NCI-H82 treated with DMSO at 0.1 percent for 48 hours (cell line): ENCODE results near the gene IFNA17.
"Not testable (repeated sequence)": the region's sequence is repeated elsewhere in the genome, so short reads cannot be mapped to it uniquely, and the experiment has no call there.

ENCODE experiments used
- DNase-seq: peaks from one replicate; lab custom pipeline; 2025; ENCODE audit not compliant: unreplicated experiment; lab: John Stamatoyannopoulos, UW

IFNA17 gene

DNA sequence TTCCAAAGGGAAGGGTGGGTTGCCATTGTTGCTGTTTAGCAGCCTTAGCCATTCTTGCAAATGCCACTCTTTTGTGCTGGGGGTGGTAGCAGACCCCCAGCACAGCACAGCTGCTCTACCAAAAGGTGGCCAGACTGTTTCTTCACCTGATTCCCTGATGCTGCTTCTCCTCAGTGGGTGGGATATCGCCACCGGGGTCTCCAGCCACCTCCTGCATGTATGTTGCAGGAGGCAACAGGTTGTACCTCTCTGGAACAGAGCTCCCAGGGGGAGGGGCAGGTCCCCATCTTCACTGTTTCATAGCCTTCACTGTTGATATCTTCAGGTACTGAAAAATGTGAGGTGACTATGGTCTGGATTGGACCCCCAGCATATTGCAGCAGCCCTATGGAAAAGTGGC, 17.2 kb downstream of the IFNA17 start:
- DNase-seq, result not testable (repeated sequence)

DNA sequence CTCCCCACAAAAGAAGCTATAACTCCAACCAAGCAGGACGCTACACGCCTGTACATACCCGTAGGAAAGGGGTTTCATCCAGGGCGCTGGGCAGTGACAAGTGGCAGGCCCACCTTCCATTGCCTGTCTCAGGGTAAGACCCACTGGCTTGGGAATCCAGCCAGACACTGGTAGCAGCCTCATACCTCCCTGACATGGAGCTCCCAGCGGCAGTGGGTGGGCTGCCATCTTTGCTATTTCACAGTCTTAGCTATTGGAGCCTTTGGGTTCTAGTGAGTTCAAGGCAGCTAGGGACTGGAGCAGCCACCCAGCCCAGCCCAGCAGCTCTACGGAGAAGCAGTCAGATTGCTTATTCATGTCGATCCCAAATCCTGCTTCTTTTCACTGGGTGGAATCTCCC, 17.7 kb downstream of the IFNA17 start:
- no peak for DNase-seq

- DNase-seq, result not testable (repeated sequence)
Observed at GRCh38 chr9:21207043-21207442, 21.0 kb downstream of the IFNA17 start, which contains the start of gene IFNA10. Gene IFNA10, minus strand, starts transcription at chr9:21207143. Its CDS starts 46 bp downstream, at chr9:21207097.

GRCh38 chr9:21205204-21205603, 22.8 kb downstream of the IFNA17 start:
- DNase-seq, result no peak

GRCh38 chr9:21202105-21202504, 25.9 kb downstream of the IFNA17 start, which contains the start of gene IFNA7:
Gene IFNA7, minus strand, starts transcription at chr9:21202205. Its CDS starts 40 bp downstream, at chr9:21202165.
- not testable (repeated sequence) for DNase-seq

DNA sequence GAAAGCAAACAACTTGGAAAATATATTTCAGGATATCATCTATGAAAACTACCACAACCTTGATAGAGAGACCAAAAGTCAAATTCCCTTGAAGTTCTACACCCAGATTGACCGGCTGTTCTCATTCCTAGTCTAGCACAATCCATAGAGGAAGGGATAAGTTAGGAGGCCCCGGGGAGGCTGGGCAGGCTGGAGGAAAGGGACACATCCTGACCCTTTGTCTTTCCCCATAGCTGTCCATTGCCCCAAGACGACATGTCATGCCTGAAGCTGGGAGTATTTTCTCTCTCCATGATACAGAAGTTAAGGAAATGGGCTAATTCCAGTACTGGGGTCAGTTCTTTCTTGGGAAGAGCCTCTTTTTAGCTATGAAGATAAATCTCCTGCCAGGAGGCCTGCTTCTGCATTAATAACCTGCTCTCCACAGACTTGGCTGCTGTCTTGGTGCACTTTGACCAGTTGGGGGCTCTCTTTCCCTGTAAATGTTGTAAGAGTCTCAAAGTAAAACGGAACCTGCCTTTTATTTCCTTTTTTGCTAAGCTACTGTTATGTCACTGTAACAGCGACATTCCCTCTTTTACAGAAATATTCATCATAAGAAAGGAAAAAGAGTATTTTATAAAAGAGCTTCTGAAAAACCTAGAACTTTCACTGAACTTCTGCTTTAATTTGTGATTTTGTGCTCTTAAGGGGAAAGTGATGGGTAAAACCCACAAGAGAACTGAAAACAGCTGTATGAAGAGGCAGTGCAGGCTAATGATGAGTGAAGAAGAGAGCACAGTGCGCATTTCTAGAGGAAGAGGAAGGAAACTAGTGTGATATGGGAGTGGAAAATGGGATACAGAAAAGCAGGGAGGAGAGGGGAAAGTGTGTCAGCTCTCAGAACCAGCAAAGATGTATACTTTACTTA, 32.9 kb downstream of the IFNA17 start:
- DNase-seq, result peak; percentile 1

GRCh38 chr9:21187487-21187886, 40.5 kb downstream of the IFNA17 start, which contains the start of gene IFNA4:
Gene IFNA4, minus strand, starts transcription at chr9:21187587. Its CDS starts 56 bp downstream, at chr9:21187531.
- not testable (repeated sequence) for DNase-seq

- not testable (repeated sequence) for DNase-seq
Observed at GRCh38 chr9:21182810-21183736, 44.9 kb downstream of the IFNA17 start.
